Keratinocyte (primary cell): Measurements from ENCODE around the gene FNBP1. TPM values are rescaled to one million over a fixed set of nuclear protein-coding genes. Genes with fewer than 3 reads are reported as not detected.

Experiments
- DNase-seq: peaks from one replicate; pipeline ENCODE4 v3.0.0-alpha.2; 2011; ENCODE audit warnings: low read depth, missing footprints, low spot score
- FAIRE-seq: peaks from 2 replicates; lab custom pipeline; 2011; peaks lifted over from hg19 to GRCh38; lab: Jason Lieb, UNC
- H2AFZ ChIP-seq: 2 replicates; pipeline ENCODE4 v1.6.0; 2012; ENCODE audit warnings: low read length, control low read depth, inconsistent platforms; ENCODE audit not compliant: control insufficient read depth
- H3K27ac ChIP-seq: 2 replicates; pipeline ENCODE4 v1.5.1; 2011; ENCODE audit warnings: low read length; ENCODE audit not compliant: control insufficient read depth, insufficient read depth
- H3K27me3 ChIP-seq: 3 replicates; pipeline ENCODE4 v1.6.0; 2011; ENCODE audit warnings: low read length; ENCODE audit not compliant: control insufficient read depth, insufficient read depth; ENCODE audit errors: extremely low read depth
- H3K36me3 ChIP-seq, 2 experiments: 2 replicates in 1 of 2; 3 replicates in 1 of 2; pipeline ENCODE4 v1.5.1; 2011; ENCODE audit warnings: low read length in 2 of 2, mild to moderate bottlenecking in 1 of 2; ENCODE audit not compliant: control insufficient read depth in 2 of 2, insufficient read depth in 2 of 2; ENCODE audit errors: extremely low read depth in 1 of 2
- H3K4me1 ChIP-seq: 3 replicates; pipeline ENCODE4 v1.5.1; 2011; ENCODE audit warnings: low read length; ENCODE audit not compliant: control insufficient read depth, insufficient read depth; ENCODE audit errors: extremely low read depth
- H3K4me2 ChIP-seq: 3 replicates; pipeline ENCODE4 v1.6.0; 2011; ENCODE audit warnings: low read depth, low read length; ENCODE audit not compliant: control insufficient read depth, insufficient read depth; ENCODE audit errors: extremely low read depth
- H3K4me3 ChIP-seq, 3 experiments: fragments of 200-600 bp in 1 of 3; sonication (generic) in 1 of 3; 2 replicates in 2 of 3; 3 replicates in 1 of 3; pipeline ENCODE4 v1.5.1; 2011 to 2016; ENCODE audit warnings: low read length in 3 of 3, mild to moderate bottlenecking in 3 of 3, control low read depth in 2 of 3, inconsistent platforms in 1 of 3, low read depth in 1 of 3, mixed read lengths in 1 of 3, mixed run types in 1 of 3, moderate library complexity in 1 of 3; ENCODE audit not compliant: control insufficient read depth in 2 of 3, insufficient read depth in 2 of 3; ENCODE audit errors: extremely low read depth in 1 of 3
- H3K79me2 ChIP-seq: 2 replicates; pipeline ENCODE4 v1.6.0; 2012; ENCODE audit warnings: low read length; ENCODE audit not compliant: control insufficient read depth, insufficient read depth
- H3K9ac ChIP-seq: 3 replicates; pipeline ENCODE4 v1.6.0; 2011; ENCODE audit warnings: low read length; ENCODE audit not compliant: control insufficient read depth, insufficient read depth; ENCODE audit errors: extremely low read depth
- H3K9me1 ChIP-seq: 3 replicates; pipeline ENCODE4 v1.6.0; 2011; ENCODE audit warnings: low read length; ENCODE audit not compliant: control insufficient read depth, insufficient read depth; ENCODE audit errors: extremely low read depth
- H3K9me3 ChIP-seq: 2 replicates; pipeline ENCODE4 v1.5.1; 2012; ENCODE audit warnings: low read depth, low read length; ENCODE audit not compliant: control insufficient read depth
- H4K20me1 ChIP-seq: 3 replicates; pipeline ENCODE4 v1.6.0; 2011; ENCODE audit warnings: low read length; ENCODE audit not compliant: control insufficient read depth, insufficient read depth; ENCODE audit errors: extremely low read depth
- CTCF ChIP-seq, 3 experiments: IDR thresholded peaks in 1 of 3; conservative IDR thresholded peaks in 1 of 3; optimal IDR thresholded peaks in 1 of 3; 2 replicates in 2 of 3; 3 replicates in 1 of 3; pipeline versions ENCODE3 to v1.5.1; 2011; ENCODE audit warnings: low read length in 3 of 3, mild to moderate bottlenecking in 3 of 3, moderate library complexity in 2 of 3, control low read depth in 1 of 3, inconsistent platforms in 1 of 3; ENCODE audit not compliant: insufficient read depth in 2 of 3; ENCODE audit errors: extremely low read depth in 1 of 3
- EZH2 ChIP-seq: IDR thresholded peaks from one replicate; pipeline ENCODE4 v1.6.1; 2012; ENCODE audit warnings: inconsistent platforms, mild to moderate bottlenecking, low read length, moderate library complexity
- dilution Hi-C: fragments of 300-500 bp; cut with MboI; formaldehyde crosslinking; loops from one replicate; pipeline ENCODE4 v1.7.0; 2020; ENCODE audit warnings: low sequenced_read_pairs; ENCODE audit not compliant: extremely low pct_ligation_motif_present
- polyA plus RNA-seq, 5 experiments: library from polyadenylated mRNA; depleted of rRNA in 3 of 5; stranded (reverse) in 3 of 5; stranded (forward) in 1 of 5; unstranded in 1 of 5; fragments of >200 nt; gene quantifications; 1 replicate in 1 of 5; 2 replicates in 3 of 5; 3 replicates in 1 of 5; pipeline versions ENCODE4 v1.2.1 to v1.2.3, GENCODE V29; 2011 to 2012; ENCODE audit warnings: missing spikeins in 2 of 5, low read depth in 1 of 5, low replicate concordance in 1 of 5

FNBP1 gene
- polyA plus RNA-seq, 1 donor (not counting 4 experiments of a cell fraction or from before 2014, with no cell fraction given) = 9.6 TPM

GRCh38 chr9:129868872-129869486 lies 174.0 kb downstream of the FNBP1 start:
- Histone ChIP-seq H3K9ac (no peak overlapping the region), H2AFZ (no peak overlapping the region), H3K4me3 (no peak overlapping the region), H3K36me3 (peaks cover 0 to 13% of the 10 kb centered on the region in 2 experiments), H3K4me2 (no peak overlapping the region), H3K27ac (no peak overlapping the region), H4K20me1 (no peaks in the 10 kb centered on the region), H3K79me2 (no peaks in the 10 kb centered on the region), H3K9me1 (no peaks in the 10 kb centered on the region), H3K4me1 (no peaks in the 10 kb centered on the region), H3K9me3 (no peaks in the 10 kb centered on the region), H3K27me3 (no peaks in the 10 kb centered on the region)
- FAIRE-seq = no peak
- dilution Hi-C loops = no loop called here
- no peak for TF ChIP-seq EZH2
- TF ChIP-seq CTCF (optimal IDR thresholded peaks at IDR 0.05 in 1 of 3, IDR thresholded peaks at IDR 0.05 in 1 of 3, conservative IDR thresholded peaks at IDR 0.05 in 1 of 3; ENCODE audit: extremely low read depth in 1 of 3, insufficient read depth in 2 of 3, low read length in 3 of 3) = no peak
- no peak for DNase-seq

GRCh38 chr9:129868023-129868871 lies 174.7 kb downstream of the FNBP1 start:
- H3K9me1 ChIP-seq = no peaks in the 10 kb centered on the region
- H3K4me2 ChIP-seq = no peak overlapping the region
- dilution Hi-C loops = no loop called here
- no peak for DNase-seq
- no peak overlapping the region for H2AFZ ChIP-seq
- H4K20me1 ChIP-seq = no peaks in the 10 kb centered on the region
- peaks cover 3% of the 10 kb centered on the region for H3K4me1 ChIP-seq
- no peak for TF ChIP-seq CTCF (optimal IDR thresholded peaks at IDR 0.05 in 1 of 3, IDR thresholded peaks at IDR 0.05 in 1 of 3, conservative IDR thresholded peaks at IDR 0.05 in 1 of 3; ENCODE audit: extremely low read depth in 1 of 3, insufficient read depth in 2 of 3, low read length in 3 of 3)
- H3K27ac ChIP-seq = no peak overlapping the region
- H3K79me2 ChIP-seq = no peaks in the 10 kb centered on the region
- H3K27me3 ChIP-seq = no peaks in the 10 kb centered on the region
- H3K9me3 ChIP-seq = no peaks in the 10 kb centered on the region
- no peak overlapping the region for H3K9ac ChIP-seq
- peaks cover 3 to 12% of the 10 kb centered on the region in 2 experiments for H3K36me3 ChIP-seq
- FAIRE-seq = no peak
- no peak overlapping the region for H3K4me3 ChIP-seq
